PFSK-1 (cell line): ENCODE results near the gene CERS4.

ENCODE experiments used
- POLR2AphosphoS5 ChIP-seq: IDR thresholded peaks from 2 replicates; pipeline ENCODE4 v1.6.1; 2012; ENCODE audit warnings: low read depth, mild to moderate bottlenecking, control low read depth, low read length, moderate library complexity
- TAF1 ChIP-seq: IDR thresholded peaks from 2 replicates; pipeline ENCODE4 v1.6.1; 2012; ENCODE audit warnings: low read length, control low read depth, borderline replicate concordance; ENCODE audit not compliant: insufficient read depth
- TF ChIP-seq, protein P1 (sequence below), 2 experiments: IDR thresholded peaks; 2 replicates each; pipeline versions ENCODE4 v1.6.1 to v1.8.0; 2011 to 2012; ENCODE audit warnings: low read depth in 2 of 2, low read length in 2 of 2, control low read depth in 1 of 2, inconsistent platforms in 1 of 2, mild to moderate bottlenecking in 1 of 2, moderate library complexity in 1 of 2; ENCODE audit not compliant: insufficient read depth in 1 of 2

DNA sequence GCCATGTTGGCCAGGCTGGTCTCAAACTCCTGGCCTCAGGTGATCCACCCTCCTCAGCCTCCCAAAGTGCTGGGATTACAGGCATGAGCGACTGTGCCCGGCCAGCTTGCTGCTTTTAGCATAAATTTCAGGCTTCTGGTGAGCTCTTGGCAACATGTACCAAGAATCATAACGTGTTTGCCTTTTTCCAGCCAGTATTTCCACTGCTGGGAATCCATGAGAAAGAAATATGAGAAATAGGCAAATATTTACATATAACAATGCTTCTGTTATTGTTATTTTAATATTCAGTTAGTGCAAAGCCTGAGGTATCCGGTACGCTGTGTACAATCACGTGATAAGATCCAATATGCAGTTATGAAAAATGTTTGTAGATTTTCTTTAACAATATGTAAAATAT, 29.2 kb upstream of the CERS4 start:
- TF ChIP-seq, protein P1, sequence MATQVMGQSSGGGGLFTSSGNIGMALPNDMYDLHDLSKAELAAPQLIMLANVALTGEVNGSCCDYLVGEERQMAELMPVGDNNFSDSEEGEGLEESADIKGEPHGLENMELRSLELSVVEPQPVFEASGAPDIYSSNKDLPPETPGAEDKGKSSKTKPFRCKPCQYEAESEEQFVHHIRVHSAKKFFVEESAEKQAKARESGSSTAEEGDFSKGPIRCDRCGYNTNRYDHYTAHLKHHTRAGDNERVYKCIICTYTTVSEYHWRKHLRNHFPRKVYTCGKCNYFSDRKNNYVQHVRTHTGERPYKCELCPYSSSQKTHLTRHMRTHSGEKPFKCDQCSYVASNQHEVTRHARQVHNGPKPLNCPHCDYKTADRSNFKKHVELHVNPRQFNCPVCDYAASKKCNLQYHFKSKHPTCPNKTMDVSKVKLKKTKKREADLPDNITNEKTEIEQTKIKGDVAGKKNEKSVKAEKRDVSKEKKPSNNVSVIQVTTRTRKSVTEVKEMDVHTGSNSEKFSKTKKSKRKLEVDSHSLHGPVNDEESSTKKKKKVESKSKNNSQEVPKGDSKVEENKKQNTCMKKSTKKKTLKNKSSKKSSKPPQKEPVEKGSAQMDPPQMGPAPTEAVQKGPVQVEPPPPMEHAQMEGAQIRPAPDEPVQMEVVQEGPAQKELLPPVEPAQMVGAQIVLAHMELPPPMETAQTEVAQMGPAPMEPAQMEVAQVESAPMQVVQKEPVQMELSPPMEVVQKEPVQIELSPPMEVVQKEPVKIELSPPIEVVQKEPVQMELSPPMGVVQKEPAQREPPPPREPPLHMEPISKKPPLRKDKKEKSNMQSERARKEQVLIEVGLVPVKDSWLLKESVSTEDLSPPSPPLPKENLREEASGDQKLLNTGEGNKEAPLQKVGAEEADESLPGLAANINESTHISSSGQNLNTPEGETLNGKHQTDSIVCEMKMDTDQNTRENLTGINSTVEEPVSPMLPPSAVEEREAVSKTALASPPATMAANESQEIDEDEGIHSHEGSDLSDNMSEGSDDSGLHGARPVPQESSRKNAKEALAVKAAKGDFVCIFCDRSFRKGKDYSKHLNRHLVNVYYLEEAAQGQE (IDR thresholded peaks at IDR 0.05; ENCODE audit: insufficient read depth in 1 of 2, low read depth in 2 of 2, low read length in 2 of 2), result no peak
- no peak for TF ChIP-seq POLR2AphosphoS5
- no peak for TF ChIP-seq TAF1
